ENCODE data around the gene AUNIP. TPM values are rescaled to one million over a fixed set of nuclear protein-coding genes. Genes with fewer than 3 reads are reported as not detected.

AUNIP gene
- total and polyA plus RNA-seq, 2 experiments from 2014 or later, result 20.9 to 21.9 TPM

- H3K4me3 ChIP-seq, result no peak overlapping the region
- peaks cover 32% of the 10 kb centered on the region for H3K4me1 ChIP-seq (ENCODE audit: insufficient read depth)
- Mint-ChIP-seq H3K36me3 (ENCODE audit: low read depth) (no peaks in the 10 kb centered on the region), H3K27me3 (ENCODE audit: insufficient read depth, low read depth, poor library complexity) (peaks cover 5% of the 10 kb centered on the region), H3K27ac (no peak overlapping the region), H3K4me1 (peaks cover 32% of the 10 kb centered on the region), H3K4me3 (no peak overlapping the region), H3K9me3 (no peaks in the 10 kb centered on the region; the same call in 2 of the 3 replicates)
- TF ChIP-seq ETS1 (IDR thresholded peaks at IDR 0.05) (no peak), STAT1 (IDR thresholded peaks at IDR 0.05; ENCODE audit: unreplicated experiment) (no peak), ZNF114 (CRISPR knock-in tag; IDR thresholded peaks at IDR 0.05) (no peak), EZH2 (IDR thresholded peaks at IDR 0.05; ENCODE audit: low read depth, unreplicated experiment) (no peak), ZNF331 (CRISPR knock-in tag; IDR thresholded peaks at IDR 0.05; ENCODE audit: low read depth) (no peak), CTCF (conservative IDR thresholded peaks at IDR 0.05; ENCODE audit: low read depth in 2 of 2) (no peak), JUNB (IDR thresholded peaks at IDR 0.05; ENCODE audit: unreplicated experiment) (no peak), CREB1 (CRISPR knock-in tag; IDR thresholded peaks at IDR 0.05; ENCODE audit: low read depth) (no peak), POLR2AphosphoS5 (IDR thresholded peaks at IDR 0.05; ENCODE audit: low read depth) (no peak), NANOG (IDR thresholded peaks at IDR 0.05; ENCODE audit: borderline replicate concordance) (no peak), REST (IDR thresholded peaks at IDR 0.05; ENCODE audit: unreplicated experiment) (no peak), ZNF462 (CRISPR knock-in tag; IDR thresholded peaks at IDR 0.05) (no peak)
- H3K27me3 ChIP-seq (ENCODE audit: insufficient read depth), result peaks cover 8% of the 10 kb centered on the region
- no peak overlapping the region for H3K27ac ChIP-seq (ENCODE audit: low read depth)
- no peaks in the 10 kb centered on the region for H3K36me3 ChIP-seq (ENCODE audit: insufficient read depth)
- H3K9me2 ChIP-seq (ENCODE audit: insufficient read depth), result no peaks in the 10 kb centered on the region
- no peaks in the 10 kb centered on the region for H3K79me2 ChIP-seq (replicated peaks; ENCODE audit: insufficient read depth)
- DNase-seq (ENCODE audit: low spot score) (no peak), ATAC-seq (no peak)
- no peak overlapping the region for H2AFZ ChIP-seq
- no peaks in the 10 kb centered on the region for H4K20me1 ChIP-seq (replicated peaks; ENCODE audit: insufficient read depth)
- H3K4me2 ChIP-seq, result 0 out of 2 replicates have a peak overlapping the region, but pooled peaks have one; percentile 20
- 0 out of 2 replicates have a peak, but pooled peaks cover 3% of the 10 kb centered on the region for H3F3A ChIP-seq (replicated peaks; ENCODE audit: low read depth)
Measured at GRCh38 chr1:25871704-25872494, 12.6 kb upstream of the AUNIP start.

Data from GM23338 (cell line).